OCI-LY3 (cell line): Measurements from ENCODE around the gene GABRR2.

ENCODE experiments used
- H2AFZ ChIP-seq: fragments of 200-600, 300-600 bp; shearing (Covaris generic); 2 replicates; pipeline ENCODE4 v1.6.0; 2014; ENCODE audit warnings: antibody characterized with exemption, low read depth, low read length
- H3K27ac ChIP-seq: fragments of 200-600, 300-600 bp; sonication (generic); 2 replicates; pipeline ENCODE4 v1.5.1; 2014; ENCODE audit warnings: mild to moderate bottlenecking, low read length, moderate library complexity, mixed read lengths
- H3K27me3 ChIP-seq: fragments of 200-600, 300-600 bp; sonication (generic); 2 replicates; pipeline ENCODE4 v1.6.1; 2014; ENCODE audit warnings: low read depth, low read length, mixed read lengths
- H3K36me3 ChIP-seq: fragments of 200-600, 300-600 bp; sonication (generic); replicated peaks from 2 replicates; pipeline ENCODE3; 2014; ENCODE audit warnings: low read depth, low read length, mixed read lengths
- H3K4me1 ChIP-seq: fragments of 300-600, 200-600 bp; sonication (generic); 2 replicates; pipeline ENCODE4 v1.6.1; 2014; ENCODE audit warnings: low read length, mixed read lengths
- H3K4me2 ChIP-seq: fragments of 200-600, 300-600 bp; sonication (generic); 2 replicates; pipeline ENCODE4 v1.6.1; 2014; ENCODE audit warnings: low read length, mixed read lengths
- H3K4me3 ChIP-seq: fragments of 300-600, 200-600 bp; sonication (generic); 2 replicates; pipeline ENCODE4 v1.5.1; 2014; ENCODE audit warnings: antibody characterized with exemption, mild to moderate bottlenecking, low read length, moderate library complexity
- H3K79me2 ChIP-seq: fragments of 300-600, 200-600 bp; shearing (Covaris generic); 2 replicates; pipeline ENCODE4 v1.6.1; 2014; ENCODE audit warnings: mild to moderate bottlenecking, low read length, mixed read lengths
- H3K9ac ChIP-seq: fragments of 300-600, 200-600 bp; shearing (Covaris generic); 2 replicates; pipeline ENCODE4 v1.6.0; 2014; ENCODE audit warnings: mild to moderate bottlenecking, low read length, moderate library complexity
- H3K9me3 ChIP-seq: fragments of 200-600, 300-600 bp; shearing (Covaris generic); 2 replicates; pipeline ENCODE4 v1.6.1; 2014; ENCODE audit warnings: low read length, mixed read lengths; ENCODE audit not compliant: insufficient read depth
- H4K20me1 ChIP-seq: fragments of 200-600, 300-600 bp; sonication (generic); 2 replicates; pipeline ENCODE4 v1.6.1; 2016; ENCODE audit warnings: low read length, mixed read lengths; ENCODE audit not compliant: insufficient read depth
- CTCF ChIP-seq: fragments of 200-600, 300-600 bp; sonication (generic); IDR thresholded peaks from 2 replicates; pipeline ENCODE4 v1.5.1; 2014; ENCODE audit warnings: antibody characterized with exemption, low read length, low read depth
- EZH2phosphoT487 ChIP-seq: fragments of 200-600 bp; shearing (Covaris generic); IDR thresholded peaks from 2 replicates; pipeline ENCODE4 v1.6.1; 2018; ENCODE audit warnings: antibody characterized with exemption, mixed run types, low read depth

The GABRR2 gene

GRCh38 chr6:89359561-89359960 lies 44.5 kb upstream of the GABRR2 start:
- Histone ChIP-seq H3K4me1 (peaks cover 40% of the 10 kb centered on the region), H3K4me3 (no peak overlapping the region), H3K27ac (no peak overlapping the region), H3K9me3 (no peaks in the 10 kb centered on the region), H3K36me3 (no peaks in the 10 kb centered on the region), H2AFZ (no peak overlapping the region), H4K20me1 (no peaks in the 10 kb centered on the region), H3K27me3 (no peaks in the 10 kb centered on the region), H3K9ac (no peak overlapping the region), H3K4me2 (no peak overlapping the region), H3K79me2 (no peaks in the 10 kb centered on the region)
- no peak for TF ChIP-seq EZH2phosphoT487
- no peak for TF ChIP-seq CTCF

- H3K4me2 ChIP-seq: peak overlapping the region; percentile 74
- peaks cover 52% of the 10 kb centered on the region for H3K4me1 ChIP-seq
- peak overlapping the region; percentile 51 for H3K27ac ChIP-seq
- H3K9ac ChIP-seq: peak overlapping the region; percentile 34
- no peak for TF ChIP-seq EZH2phosphoT487
- TF ChIP-seq CTCF: no peak
- H3K4me3 ChIP-seq: peak overlapping the region; percentile 64
- no peaks in the 10 kb centered on the region for H3K9me3 ChIP-seq
- no peaks in the 10 kb centered on the region for H3K36me3 ChIP-seq
- no peaks in the 10 kb centered on the region for H4K20me1 ChIP-seq
- no peaks in the 10 kb centered on the region for H3K27me3 ChIP-seq
- no peak overlapping the region; the same call in 1 of the 2 replicates for H2AFZ ChIP-seq
- peaks cover 10% of the 10 kb centered on the region; the same call in 1 of the 2 replicates for H3K79me2 ChIP-seq
Measured at GRCh38 chr6:89357390-89357789, 42.3 kb upstream of the GABRR2 start.

GRCh38 chr6:89356642-89357170 lies 41.6 kb upstream of the GABRR2 start:
- Histone ChIP-seq H3K9me3 (no peaks in the 10 kb centered on the region), H3K36me3 (no peaks in the 10 kb centered on the region), H3K4me1 (peaks cover 53% of the 10 kb centered on the region), H3K4me2 (peak overlapping the region; percentile 74), H3K79me2 (peaks cover 17% of the 10 kb centered on the region), H3K27ac (peak overlapping the region; percentile 51), H3K9ac (peak overlapping the region; percentile 34), H3K27me3 (no peaks in the 10 kb centered on the region), H2AFZ (no peak overlapping the region; the same call in 1 of the 2 replicates), H3K4me3 (peak overlapping the region; percentile 64), H4K20me1 (no peaks in the 10 kb centered on the region)
- no peak for TF ChIP-seq CTCF
- no peak for TF ChIP-seq EZH2phosphoT487

- Histone ChIP-seq H3K36me3 (no peaks in the 10 kb centered on the region), H3K27me3 (no peaks in the 10 kb centered on the region), H3K9me3 (no peaks in the 10 kb centered on the region), H3K4me1 (peaks cover 57% of the 10 kb centered on the region), H2AFZ (no peak overlapping the region), H3K9ac (no peak overlapping the region), H3K4me2 (0 out of 2 replicates have a peak overlapping the region, but pooled peaks have one; percentile 1), H3K4me3 (no peak overlapping the region), H3K27ac (0 out of 2 replicates have a peak overlapping the region, but pooled peaks have one; percentile 12), H3K79me2 (peaks cover 24% of the 10 kb centered on the region), H4K20me1 (no peaks in the 10 kb centered on the region)
- no peak for TF ChIP-seq EZH2phosphoT487
Measured at GRCh38 chr6:89355511-89356194, 40.6 kb upstream of the GABRR2 start.
